Measurements from ENCODE around the gene GRIA2.

Gene GRIA2

DNA sequence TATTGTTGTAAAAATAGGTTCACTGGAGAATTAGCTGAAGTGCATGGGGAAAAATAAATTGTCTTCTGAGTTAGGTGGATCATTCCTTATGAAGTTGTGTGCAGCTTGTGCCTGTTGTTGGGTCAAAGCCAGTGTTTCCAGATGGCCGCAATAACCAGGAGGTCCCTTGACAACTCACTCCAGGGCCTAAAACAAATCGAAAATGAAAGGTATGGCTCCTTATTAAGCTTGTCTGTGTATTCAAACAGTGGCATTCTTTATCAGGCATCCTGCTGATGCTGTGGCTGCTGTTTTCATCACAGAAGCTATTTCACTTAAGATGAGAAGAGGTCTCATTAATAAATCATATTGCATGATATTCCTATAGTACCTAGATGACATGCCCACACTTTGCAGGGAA is 80.2 kb downstream of the GRIA2 start:
- no peak overlapping the region for H3K4me3 ChIP-seq (ENCODE audit: low read depth in 1 of 2, low read length in 1 of 2)
- H3K27me3 ChIP-seq = no peaks in the 10 kb centered on the region
- no peak overlapping the region for H3K27ac ChIP-seq
- no peaks in the 10 kb centered on the region for H3K36me3 ChIP-seq
- no peak for TF ChIP-seq CTCF (IDR thresholded peaks at IDR 0.05)
- no peaks in the 10 kb centered on the region for H3K9me3 ChIP-seq
- H3K4me1 ChIP-seq (ENCODE audit: control insufficient read depth in 1 of 2, insufficient read depth in 1 of 2, low read depth in 1 of 2, low read length in 1 of 2) = no peaks in the 10 kb centered on the region

- H3K27me3 ChIP-seq = no peaks in the 10 kb centered on the region
- no peak for TF ChIP-seq CTCF (IDR thresholded peaks at IDR 0.05)
- no peaks in the 10 kb centered on the region for H3K9me3 ChIP-seq
- no peaks in the 10 kb centered on the region for H3K36me3 ChIP-seq
- H3K27ac ChIP-seq = no peak overlapping the region
- H3K4me1 ChIP-seq (ENCODE audit: control insufficient read depth in 1 of 2, insufficient read depth in 1 of 2, low read depth in 1 of 2, low read length in 1 of 2) = no peaks in the 10 kb centered on the region
- H3K4me3 ChIP-seq (ENCODE audit: low read depth in 1 of 2, low read length in 1 of 2) = no peak overlapping the region
Measured at GRCh38 chr4:157303471-157303960, 83.0 kb downstream of the GRIA2 start.

DNA sequence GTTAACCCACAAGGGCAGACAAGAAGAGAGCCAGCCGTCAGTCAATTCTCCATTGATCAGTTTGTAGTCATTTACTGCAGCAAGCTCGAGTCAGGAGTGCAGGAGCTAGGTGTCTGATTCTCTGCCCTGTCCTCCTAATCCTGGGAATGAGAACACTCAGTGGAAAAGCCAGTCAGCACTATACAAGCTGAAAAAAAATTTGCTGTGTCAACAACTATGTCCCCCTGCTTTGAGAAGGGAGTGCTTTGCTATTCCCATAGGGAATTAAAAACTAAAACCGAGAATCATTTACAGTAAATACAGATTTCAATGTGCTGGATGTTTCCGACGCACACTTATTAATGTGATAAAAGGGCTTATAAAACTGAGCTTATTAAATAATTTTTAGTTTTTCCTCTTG is 84.2 kb downstream of the GRIA2 start:
- Histone ChIP-seq H3K4me1 (ENCODE audit: control insufficient read depth in 1 of 2, insufficient read depth in 1 of 2, low read depth in 1 of 2, low read length in 1 of 2) (no peaks in the 10 kb centered on the region), H3K27me3 (no peaks in the 10 kb centered on the region), H3K36me3 (no peaks in the 10 kb centered on the region), H3K27ac (no peak overlapping the region), H3K9me3 (no peaks in the 10 kb centered on the region), H3K4me3 (ENCODE audit: low read depth in 1 of 2, low read length in 1 of 2) (no peak overlapping the region)
- TF ChIP-seq CTCF (IDR thresholded peaks at IDR 0.05) = no peak

DNA sequence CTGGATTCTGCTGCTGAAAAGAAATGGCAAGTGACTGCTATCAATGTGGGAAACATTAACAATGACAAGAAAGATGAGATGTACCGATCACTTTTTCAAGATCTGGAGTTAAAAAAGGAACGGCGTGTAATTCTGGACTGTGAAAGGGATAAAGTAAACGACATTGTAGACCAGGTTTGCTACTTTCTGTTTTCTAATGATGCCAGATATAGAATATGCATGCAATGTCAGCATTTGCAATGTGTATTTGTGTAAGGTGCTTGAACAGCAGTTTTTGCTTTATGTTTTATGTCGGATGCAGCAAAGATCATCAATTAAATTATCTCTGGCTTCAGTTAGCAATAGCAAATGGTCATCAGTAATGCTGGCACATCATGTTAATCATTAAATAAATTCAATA is 92.2 kb downstream of the GRIA2 start:
- Histone ChIP-seq H3K36me3 (no peaks in the 10 kb centered on the region), H3K27me3 (no peaks in the 10 kb centered on the region), H3K27ac (no peak overlapping the region), H3K4me1 (ENCODE audit: control insufficient read depth in 1 of 2, insufficient read depth in 1 of 2, low read depth in 1 of 2, low read length in 1 of 2) (no peaks in the 10 kb centered on the region), H3K4me3 (ENCODE audit: low read depth in 1 of 2, low read length in 1 of 2) (no peak overlapping the region), H3K9me3 (no peaks in the 10 kb centered on the region)
- no peak for TF ChIP-seq CTCF (IDR thresholded peaks at IDR 0.05)

- H3K9me3 ChIP-seq = no peaks in the 10 kb centered on the region
- no peak overlapping the region for H3K27ac ChIP-seq
- TF ChIP-seq CTCF (IDR thresholded peaks at IDR 0.05) = no peak
- no peaks in the 10 kb centered on the region for H3K36me3 ChIP-seq
- H3K4me1 ChIP-seq (ENCODE audit: control insufficient read depth in 1 of 2, insufficient read depth in 1 of 2, low read depth in 1 of 2, low read length in 1 of 2) = no peaks in the 10 kb centered on the region
- H3K27me3 ChIP-seq = no peaks in the 10 kb centered on the region
- H3K4me3 ChIP-seq (ENCODE audit: low read depth in 1 of 2, low read length in 1 of 2) = no peak overlapping the region
Measured at GRCh38 chr4:157314906-157315305, 94.4 kb downstream of the GRIA2 start.

- H3K36me3 ChIP-seq = no peaks in the 10 kb centered on the region
- TF ChIP-seq CTCF (IDR thresholded peaks at IDR 0.05) = no peak
- no peaks in the 10 kb centered on the region for H3K27me3 ChIP-seq
- H3K4me3 ChIP-seq (ENCODE audit: low read depth in 1 of 2, low read length in 1 of 2) = no peak overlapping the region
- no peaks in the 10 kb centered on the region for H3K4me1 ChIP-seq (ENCODE audit: control insufficient read depth in 1 of 2, insufficient read depth in 1 of 2, low read depth in 1 of 2, low read length in 1 of 2)
- H3K27ac ChIP-seq = no peak overlapping the region
- no peaks in the 10 kb centered on the region for H3K9me3 ChIP-seq
Measured at GRCh38 chr4:157315968-157316367, 95.4 kb downstream of the GRIA2 start.

Data from neutrophil (primary cell).